ENCODE measurements around the gene C1QB.
A peak's percentile ranks its signal among the peaks of the same experiment; 100 is the strongest.
"Not testable (repeated sequence)": the region's sequence is repeated elsewhere in the genome, so short reads cannot be mapped to it uniquely, and the experiment has no call there.

C1QB gene

GRCh38 chr1:22666412-22666811 is 13.4 kb downstream of the C1QB start:
- DNase-seq, result no peak

DNA sequence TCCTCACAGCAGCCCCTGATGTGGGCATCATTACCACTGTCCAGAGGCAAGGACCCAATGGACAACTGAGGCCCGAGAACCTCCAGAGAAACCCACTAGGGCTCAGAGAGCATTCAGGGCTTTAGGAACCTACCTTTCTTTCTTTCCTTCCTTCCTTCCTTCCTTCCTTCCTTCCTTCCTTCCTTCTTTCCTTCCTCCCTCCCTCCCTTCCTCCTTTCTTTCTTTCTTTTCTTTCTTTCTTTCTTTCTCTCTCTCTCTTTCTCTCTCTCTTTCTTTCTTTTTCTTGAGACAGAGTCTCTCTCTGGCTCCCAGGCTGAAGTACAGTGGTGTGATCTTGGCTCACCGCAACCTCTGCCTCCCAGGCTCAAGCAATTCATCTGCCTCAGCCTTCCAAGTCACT is 15.8 kb downstream of the C1QB start:
- DNase-seq, result not testable (repeated sequence)

- peak in 1 of 2 experiments; percentile 24 for DNase-seq
These were observed 17.4 kb downstream of the C1QB start for GRCh38 chr1:22670352-22670975.

DNA sequence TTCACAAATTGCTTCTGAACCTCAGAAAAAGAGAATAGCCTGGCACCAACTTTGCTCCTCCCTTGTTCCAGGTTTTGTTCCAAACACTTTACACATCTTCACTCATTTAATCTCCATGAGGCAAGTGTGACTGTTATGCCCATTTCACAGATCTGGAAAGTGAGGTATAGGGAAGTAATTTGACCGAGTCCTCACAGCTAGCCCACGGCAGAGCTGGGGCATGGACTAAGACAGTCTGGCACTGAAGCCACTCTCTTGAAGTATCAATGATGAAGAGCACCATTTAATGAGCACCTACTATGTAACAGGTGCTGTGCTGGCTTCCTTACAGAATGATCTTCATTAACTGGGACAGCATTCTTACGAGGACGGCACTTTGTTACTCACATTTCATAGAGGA is 19.0 kb downstream of the C1QB start:
- no peak for DNase-seq

- peak in 1 of 2 experiments; percentile 27 for DNase-seq
These were observed 20.7 kb downstream of the C1QB start for GRCh38 chr1:22673486-22674409.

- no peak for DNase-seq
These were observed 21.3 kb downstream of the C1QB start for GRCh38 chr1:22674410-22674749.

- DNase-seq, result not testable (repeated sequence)
These were observed 23.1 kb downstream of the C1QB start for GRCh38 chr1:22676151-22676550.

DNA sequence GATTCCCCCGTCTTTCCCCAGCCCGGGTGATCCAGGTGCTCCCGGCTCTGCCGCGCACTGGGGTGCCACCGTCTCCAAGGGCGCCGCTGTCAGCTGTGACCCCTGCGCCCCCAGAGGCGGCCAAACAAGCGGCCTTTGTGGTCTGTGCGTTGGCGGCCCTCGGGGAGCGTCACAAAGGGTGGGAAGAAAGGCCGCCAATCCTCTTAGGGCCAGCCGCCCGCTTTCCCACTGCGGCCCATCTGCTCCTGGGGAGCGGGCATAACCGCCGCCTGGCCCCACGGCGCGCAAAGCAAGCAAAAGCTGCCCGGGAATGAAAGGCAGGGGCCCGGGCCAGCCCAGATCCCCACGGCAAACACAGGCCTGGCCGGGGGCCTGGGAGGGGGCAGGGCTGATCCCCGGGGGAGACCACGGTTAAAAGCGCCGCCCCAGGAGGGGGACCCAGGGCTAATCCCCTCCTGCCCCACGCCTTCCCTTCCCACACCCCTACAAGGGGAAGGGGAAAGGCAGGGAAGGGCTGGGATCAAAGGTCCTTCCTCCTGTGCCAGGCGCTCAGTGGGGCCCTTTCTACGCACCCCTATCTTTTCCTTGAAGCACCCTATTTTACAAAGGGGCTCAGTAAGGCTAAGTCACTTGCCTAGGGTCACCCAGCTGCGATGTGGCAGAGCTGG is 24.0 kb downstream of the C1QB start:
- DNase-seq, result no peak

DNA sequence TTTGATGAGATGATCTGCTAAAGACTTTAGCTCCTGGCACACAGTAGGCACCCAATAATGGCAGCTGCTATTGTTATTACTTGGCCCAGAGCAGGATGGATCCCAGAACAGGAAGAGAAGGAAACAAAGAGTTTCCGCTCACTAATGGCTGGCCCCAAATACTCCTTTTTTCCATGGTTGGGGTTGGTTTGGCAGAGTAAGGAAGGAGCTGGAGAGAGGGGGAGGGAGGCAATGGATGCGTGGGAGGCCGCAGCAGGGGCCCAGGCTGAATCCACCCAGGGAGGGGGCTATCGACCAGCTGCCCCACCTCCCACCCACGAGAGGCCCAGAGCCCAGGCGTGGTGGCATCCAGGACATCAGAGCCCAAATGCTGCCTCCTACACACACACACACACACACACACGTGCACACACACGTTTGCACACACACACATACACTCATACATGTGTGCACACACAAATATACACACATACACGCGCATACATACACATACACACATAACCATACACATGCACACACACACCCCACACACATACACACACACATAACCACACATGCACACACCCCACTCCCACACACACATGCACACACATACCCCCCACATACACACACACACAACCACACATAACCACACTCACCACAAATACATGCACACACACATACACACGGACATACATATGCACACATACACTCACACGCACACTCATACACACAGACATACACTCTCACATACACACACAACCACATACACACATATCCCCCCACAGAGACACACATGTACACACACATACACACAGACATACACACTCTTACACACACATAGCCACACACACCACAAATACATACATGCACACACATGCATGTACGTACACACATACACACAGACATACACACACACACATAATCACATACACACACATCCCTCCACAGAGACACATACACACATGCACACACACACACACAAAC is 25.2 kb downstream of the C1QB start:
- no peak for DNase-seq

DNA sequence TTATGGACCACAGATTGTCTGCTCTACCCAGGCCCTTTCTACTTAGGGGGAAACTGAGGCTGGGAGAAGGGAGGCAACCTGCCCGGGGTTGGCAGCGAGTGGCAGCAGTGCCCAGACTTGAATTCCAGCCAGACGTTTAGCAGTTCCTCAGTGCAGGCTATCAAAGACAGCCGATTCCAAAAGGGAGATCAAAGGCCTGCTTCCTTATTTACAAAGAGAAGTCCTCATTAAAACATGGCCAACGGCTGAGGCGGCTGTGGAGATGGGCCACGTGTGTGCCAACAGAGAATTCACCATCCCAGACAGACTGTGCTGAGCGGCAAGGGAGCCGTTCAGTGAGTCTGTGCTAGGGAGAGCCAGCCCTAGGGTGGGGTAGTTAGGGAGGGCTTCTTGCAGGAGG is 27.7 kb downstream of the C1QB start:
- DNase-seq, result no peak

GRCh38 chr1:22681556-22682276 is 28.7 kb downstream of the C1QB start:
- no peak for DNase-seq

GRCh38 chr1:22683547-22683946 is 30.5 kb downstream of the C1QB start:
- DNase-seq, result no peak

DNA sequence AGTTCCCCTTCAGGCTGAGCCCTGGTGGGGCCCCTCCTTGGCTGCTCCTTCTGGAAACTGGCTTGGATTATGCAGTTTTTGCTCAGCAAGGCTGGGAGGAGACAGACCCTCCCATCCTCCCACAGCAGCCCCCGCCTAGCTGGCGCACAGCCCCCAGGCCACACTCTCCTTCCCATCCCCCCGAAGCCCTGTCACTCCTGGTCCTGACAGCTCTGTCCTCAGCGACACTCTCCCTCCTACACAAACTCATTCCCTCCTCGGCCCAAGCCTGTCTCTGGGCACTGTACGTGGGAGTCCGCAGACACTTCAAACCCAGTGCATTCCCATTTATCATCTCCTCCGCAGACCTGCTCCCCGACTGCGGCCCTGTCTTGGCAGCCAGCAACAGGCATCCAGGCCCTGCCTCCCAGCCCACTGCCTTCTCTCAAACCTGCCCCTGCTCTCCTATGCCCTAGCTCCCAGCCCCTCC is 32.6 kb downstream of the C1QB start:
- no peak for DNase-seq

- DNase-seq, result no peak
These were observed 34.2 kb downstream of the C1QB start for GRCh38 chr1:22687191-22687590.

- DNase-seq, result no peak
These were observed 35.4 kb downstream of the C1QB start for GRCh38 chr1:22688466-22688865.

GRCh38 chr1:22689505-22689904 is 36.5 kb downstream of the C1QB start:
- DNase-seq, result peak; percentile 67 to 90

- peak in 1 of 2 experiments; percentile 26 for DNase-seq
These were observed 38.2 kb downstream of the C1QB start for GRCh38 chr1:22691031-22691753.

- no peak for DNase-seq
These were observed 41.1 kb downstream of the C1QB start for GRCh38 chr1:22694172-22694571.

GRCh38 chr1:22696610-22697009 is 43.6 kb downstream of the C1QB start:
- DNase-seq, result no peak

- no peak for DNase-seq
These were observed 44.9 kb downstream of the C1QB start for GRCh38 chr1:22697980-22698379.

Measured in SHP77 (cell line).